HG03159 (cell line): Measurements from ENCODE around the gene COL4A2.
"Not testable (repeated sequence)": the region's sequence is repeated elsewhere in the genome, so short reads cannot be mapped to it uniquely, and the experiment has no call there.

Source experiments
- ATAC-seq: cut with Tn5 transposase; IDR thresholded peaks from one replicate; pipeline ENCODE4 v1.9.1; 2021; ENCODE audit warnings: mild to moderate bottlenecking, moderate library complexity; ENCODE audit not compliant: unreplicated experiment

Gene COL4A2

DNA sequence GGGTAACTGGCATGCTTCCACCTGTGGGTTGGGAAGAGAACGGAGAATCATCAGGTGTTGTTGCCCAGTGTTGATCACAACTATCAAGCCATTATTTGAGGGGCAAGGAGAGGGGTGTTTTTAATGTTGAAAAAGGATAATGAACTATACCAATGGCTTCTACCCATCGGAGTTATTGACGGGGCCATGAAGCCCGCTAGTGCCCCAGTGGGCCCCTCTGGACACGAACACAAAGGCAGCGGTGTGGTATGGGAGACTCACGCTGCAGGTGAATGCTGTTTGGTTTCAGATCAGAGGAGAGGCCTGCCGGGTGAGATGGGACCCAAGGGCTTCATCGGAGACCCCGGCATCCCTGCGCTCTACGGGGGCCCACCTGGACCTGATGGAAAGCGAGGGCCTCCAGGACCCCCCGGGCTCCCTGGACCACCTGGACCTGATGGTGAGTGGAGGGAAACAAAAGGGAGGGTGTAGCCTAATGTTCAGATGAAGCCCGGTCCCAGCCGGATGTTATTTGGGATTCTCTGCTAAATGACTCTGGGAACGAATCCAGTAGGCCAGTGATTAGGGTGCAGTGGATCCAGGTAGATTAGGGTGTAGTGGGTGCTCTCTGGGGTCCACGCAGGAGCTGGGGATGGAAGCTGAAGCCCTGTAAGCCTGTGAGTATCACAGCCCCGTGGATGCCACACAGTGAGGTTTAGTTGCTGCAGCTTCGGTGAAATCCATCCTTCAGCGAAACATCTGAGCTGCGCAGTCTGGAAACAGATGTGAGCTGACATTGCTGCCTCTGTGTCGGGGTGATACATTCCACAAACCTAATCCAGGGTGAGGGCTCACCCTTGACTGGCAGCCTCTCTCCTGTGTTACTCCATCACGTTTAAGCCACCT is 143.2 kb downstream of the COL4A2 start:
- no peak for ATAC-seq

DNA sequence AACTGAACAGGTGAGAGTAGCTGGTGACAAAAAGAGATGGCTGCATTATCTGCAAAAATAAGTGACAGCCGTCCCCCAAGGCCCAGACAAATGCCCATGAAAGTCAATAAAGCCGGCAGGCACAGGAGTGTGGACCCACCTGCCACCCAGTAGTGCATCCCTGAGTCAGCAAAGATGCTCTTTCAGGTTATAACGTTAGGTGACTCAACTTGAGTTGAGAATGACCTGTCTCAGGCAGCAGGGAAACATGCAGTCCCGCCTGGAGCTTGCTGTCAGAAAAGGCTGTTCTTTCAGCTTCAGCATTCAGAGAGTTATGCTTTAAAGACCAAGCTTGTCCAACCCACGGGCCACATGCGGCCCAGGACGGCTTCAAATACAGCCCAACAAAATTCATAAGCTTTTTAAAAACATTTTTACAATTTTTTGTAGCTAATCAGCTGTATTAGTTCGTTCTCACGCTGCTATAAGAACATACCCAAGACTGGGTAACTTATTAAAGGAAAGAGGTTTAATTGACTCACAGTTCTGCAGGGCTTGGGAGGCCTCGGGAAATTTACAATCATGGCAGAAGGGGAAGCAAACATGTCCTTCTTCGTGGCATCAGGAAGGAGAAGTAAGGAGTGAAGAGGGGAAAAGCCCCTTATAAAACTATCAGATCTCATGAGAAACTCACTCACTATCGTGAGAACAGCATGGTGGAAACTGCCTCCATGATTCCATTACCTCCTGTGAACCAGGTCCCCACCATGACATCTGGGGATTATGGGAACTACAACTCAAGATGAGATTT is 144.1 kb downstream of the COL4A2 start:
- ATAC-seq, result no peak

DNA sequence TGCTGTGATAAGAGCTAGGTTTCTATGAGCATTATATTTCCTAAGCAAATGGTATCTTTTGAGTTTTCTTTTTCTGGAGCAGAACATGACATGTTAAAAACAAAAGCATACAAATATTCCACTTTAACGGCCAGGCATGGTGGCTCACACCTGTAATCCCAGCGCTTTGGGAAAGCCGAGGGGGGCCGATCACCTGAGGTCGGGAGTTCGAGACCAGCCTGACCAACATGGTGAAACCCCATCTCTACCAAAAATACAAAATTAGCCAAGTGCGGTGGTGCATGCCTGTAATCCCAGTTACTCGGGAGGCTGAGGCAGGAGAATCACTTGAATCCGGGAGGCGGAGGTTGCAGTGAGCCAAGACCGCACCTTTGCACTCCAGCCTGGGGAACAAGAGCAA is 146.0 kb downstream of the COL4A2 start:
- not testable (repeated sequence) for ATAC-seq

DNA sequence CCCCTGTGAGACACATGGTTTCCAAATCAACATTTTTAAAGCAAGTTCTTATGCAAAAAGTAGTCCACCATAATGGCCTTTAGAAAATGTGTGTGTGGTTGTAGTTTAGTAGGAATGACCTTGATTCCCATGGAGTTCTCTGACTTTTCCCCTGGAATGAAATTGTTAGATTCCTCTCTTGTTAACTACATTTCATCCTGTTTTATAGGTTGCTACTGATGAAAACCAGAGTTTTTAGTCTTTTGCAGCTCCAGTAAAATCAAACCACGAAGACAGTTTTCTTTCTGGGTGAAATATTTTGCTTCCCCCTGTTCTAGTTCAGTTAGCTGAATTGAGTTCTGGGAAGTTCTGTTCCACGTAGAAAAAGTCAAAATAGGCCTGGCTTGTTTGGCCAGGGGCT is 146.7 kb downstream of the COL4A2 start:
- ATAC-seq, result no peak

DNA sequence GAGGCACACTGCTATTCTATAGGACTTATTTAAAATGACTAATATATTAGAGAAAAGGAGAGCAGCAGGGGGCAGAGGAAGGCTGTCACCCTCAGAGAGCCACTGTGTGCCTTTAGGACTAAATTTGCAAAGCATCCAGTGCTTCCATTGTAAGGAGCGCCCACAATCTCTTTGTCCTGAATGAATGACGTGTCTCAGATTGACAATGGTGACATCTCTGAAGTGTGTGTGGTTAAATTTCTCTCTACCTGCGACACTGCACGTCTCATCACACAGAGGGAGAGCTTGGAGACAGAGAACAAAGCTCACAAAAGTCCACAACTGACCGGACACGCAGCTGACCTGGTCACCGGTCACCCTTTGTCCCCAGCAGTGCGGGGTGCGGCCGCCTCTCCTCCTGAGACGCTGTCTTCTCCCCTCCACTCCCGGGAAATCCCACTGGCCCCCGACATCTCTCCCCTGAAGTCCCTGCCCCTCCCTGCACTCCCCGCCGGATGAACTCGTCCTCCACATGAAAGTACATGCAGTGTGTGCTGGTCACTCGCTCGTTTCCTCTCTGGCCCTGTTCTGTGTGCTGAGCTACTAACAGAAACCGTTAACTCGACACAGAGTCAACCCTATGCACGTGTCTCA is 147.3 kb downstream of the COL4A2 start:
- ATAC-seq, result no peak

DNA sequence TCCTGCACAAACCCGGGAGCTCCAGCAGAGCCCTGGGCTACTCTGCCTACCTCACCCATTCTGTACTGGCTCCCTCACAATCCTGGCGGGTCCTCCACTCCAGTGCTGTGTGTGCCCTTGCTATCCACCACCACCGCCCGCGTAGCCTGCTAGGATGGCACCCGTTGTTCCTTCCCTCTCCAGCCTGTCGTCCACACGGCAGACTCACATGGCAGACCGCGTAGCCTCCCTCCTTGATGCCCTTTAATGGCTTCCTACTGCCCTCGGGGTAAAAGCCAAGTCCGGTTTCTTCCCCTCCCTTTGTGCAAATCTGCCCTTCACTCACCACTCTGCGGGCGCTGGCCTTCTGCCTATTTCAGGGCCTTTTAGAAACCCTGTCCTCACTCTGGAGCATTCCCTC is 147.9 kb downstream of the COL4A2 start:
- no peak for ATAC-seq

DNA sequence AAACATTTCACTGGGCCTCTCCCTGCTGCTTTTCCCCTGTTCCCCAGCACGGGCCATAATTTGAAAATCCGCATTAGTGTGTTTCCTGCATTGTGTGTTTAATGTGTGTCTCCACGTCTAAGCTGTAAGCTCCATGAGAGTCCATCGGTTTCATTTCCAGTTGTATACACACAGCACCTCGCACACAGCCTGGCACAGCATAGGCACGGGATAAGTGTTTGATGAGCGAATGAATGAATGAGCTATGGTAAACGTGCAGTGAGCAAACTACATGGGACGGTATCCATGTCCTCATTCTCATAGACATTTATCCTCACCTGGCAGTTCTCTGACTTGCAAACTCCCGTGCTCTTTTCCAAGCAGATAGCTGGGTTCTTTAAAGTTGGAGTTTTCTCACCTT is 148.4 kb downstream of the COL4A2 start:
- ATAC-seq, result no peak

DNA sequence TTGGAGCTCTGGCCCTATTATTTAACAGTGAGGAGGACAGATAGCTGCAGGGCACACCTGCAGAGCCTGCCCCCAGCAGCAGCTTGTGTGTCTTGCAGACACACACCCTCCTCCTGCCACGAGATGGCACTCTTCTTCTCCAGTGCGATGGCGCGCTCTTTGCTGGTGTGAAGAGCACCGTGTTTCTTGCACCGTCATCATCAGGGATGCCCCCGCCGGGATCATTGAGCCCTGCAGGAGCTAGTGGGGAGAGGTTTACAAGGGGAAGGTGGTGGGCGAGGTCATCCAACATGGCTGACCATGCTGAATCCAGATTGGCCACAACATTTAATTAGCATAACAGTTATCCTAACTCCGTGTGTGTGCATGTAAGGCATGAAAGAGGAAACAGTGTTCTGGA is 148.9 kb downstream of the COL4A2 start:
- peak; percentile 97 for ATAC-seq

DNA sequence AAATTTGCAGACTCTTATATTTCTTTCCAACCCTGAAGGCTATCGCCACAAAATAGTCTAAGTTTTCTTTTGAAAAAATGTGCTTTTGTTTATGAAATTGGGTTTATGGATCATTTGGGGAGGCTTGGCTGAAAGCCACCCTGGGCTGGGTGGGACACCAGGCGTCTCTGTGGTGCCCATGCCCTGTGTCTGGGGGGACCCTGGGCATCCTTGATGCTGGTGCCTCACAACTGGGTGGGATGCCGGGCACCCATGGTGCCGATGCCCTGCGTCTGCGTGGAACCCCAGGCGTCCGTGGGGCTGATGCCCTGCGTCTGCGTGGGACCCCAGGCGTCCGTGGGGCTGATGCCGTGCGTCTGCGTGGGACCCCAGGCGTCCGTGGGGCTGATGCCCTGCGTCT is 149.5 kb downstream of the COL4A2 start:
- no peak for ATAC-seq

DNA sequence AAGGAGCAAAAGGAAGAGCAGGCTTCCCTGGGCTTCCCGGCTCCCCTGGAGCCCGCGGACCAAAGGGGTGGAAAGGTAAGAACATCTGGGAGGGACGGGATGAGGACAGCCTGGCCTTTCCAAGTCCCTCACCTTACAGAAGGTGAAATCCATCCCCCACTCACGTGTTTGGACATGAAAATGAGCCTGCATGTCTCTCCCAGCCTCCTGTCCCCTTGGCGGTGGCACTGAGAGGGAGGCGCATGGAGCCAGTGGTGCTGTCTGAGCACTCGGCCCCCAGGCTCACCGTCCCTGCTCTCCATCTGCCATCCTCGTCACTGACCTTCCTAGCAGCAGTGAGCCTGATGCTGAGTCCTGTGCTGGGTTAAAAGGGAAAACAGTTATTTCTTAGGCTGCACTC is 150.3 kb downstream of the COL4A2 start:
- ATAC-seq, result no peak

DNA sequence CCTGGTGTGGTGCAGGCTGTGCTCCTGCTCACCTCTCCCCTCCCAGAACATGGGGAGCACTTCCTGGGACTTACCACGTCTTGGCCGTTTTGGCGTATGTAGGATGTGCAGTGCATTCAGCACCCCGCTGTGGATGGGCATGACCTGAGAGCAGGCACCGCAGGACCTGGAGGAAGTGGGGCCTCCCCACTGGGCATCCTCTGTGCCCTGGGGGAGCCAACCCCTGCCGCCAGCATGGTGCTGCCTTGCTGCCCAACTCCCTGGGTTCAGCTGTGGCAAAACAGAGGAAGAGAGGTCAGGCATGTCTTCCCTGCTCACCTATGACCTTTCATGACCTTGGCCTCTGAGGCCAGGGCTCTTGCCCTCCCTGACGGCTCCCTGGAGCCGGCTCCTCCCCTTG is 150.9 kb downstream of the COL4A2 start:
- no peak for ATAC-seq

DNA sequence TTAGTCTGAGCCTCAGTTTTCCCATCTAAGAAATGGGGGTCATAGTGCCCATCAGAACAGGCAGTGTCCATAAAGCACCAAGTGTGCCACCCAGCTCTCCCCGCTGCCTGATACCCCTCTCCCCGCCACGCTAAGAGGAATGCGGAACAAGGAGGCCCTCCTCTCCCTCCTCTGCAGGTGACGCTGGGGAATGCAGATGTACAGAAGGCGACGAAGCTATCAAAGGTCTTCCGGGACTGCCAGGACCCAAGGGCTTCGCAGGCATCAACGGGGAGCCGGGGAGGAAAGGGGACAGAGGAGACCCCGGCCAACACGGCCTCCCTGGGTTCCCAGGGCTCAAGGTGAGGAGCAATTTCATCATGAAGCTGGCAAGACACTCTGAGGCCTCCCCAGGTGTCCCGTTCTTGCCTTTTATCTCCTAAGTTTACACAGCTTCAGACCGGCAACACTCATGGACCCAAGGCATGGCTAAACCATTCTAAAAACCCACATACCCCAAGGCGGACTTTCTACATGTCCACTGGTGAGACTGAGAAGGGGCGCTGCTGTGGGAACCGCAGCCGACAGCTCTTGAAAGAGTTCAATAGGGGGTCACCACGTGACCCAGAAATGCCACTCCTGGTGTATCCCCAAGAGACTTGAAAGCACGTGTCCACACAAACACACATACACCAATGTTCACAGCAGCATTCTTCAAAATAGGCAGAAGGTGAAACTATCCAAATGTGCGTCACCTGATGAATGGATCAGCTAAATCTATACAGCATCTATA is 151.7 kb downstream of the COL4A2 start:
- ATAC-seq, result no peak

DNA sequence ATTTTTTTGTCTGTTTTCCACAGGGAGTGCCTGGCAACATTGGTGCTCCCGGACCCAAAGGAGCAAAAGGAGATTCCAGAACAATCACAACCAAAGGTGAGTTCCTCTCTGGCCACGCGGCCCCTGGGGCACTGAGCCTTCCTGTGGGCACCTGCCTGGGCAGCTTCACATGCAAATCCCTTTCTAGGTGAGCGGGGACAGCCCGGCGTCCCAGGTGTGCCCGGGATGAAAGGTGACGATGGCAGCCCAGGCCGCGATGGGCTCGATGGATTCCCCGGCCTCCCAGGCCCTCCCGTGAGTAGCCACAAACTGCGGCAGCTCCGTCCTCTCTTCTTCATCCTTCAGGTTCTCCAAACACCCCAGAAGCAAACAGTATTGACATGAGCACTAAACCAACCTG is 155.0 kb downstream of the COL4A2 start:
- ATAC-seq, result no peak

DNA sequence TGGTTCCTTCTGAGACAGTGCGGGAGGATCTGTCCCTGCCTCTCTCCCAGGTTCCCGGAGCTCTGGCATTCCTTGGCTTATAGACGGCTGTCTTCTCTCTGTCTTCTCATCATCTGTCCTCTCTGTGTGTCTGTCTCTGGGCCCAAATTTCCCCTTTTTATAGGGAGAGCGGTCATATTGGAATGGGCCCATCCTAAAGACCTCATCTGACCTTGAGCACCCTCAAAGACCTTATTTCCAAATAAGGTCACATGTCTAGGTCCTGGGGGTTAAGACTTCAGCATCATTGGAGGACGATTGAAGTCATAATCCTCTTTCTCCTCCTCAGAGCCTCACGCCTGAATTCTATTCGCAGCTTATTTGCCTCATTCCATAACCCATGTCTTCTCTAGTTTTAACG is 156.1 kb downstream of the COL4A2 start:
- no peak for ATAC-seq

DNA sequence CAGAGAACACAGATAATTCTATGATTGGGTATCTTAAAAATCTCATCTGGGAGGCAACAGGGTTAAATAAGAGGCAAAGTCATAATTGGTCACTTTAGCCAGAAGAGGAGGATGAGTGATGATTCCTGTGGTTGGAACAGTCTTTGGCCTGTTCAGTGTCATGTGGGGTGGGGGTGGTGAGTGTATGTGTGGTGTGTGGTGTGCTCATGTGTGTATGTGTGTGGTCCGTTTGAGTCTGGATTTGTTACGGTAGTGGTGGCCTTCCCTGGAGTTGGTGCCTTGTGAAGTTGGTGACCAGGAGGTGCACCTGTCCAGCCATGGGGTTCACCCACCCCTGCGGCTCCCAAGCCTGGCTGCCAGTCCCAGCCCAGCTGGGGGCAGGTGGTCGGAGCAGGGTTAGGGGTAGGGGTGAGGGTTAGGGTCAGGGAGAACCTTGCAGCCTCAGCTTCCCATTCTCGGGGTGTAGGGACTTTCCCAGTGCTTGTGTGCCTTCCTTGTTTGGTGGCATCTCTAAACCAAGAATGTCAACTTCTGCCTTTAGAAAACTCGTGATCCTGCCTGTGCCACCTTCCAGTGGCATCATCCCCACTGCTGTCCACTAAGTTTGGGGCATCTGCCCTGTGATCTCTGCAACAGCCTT is 156.9 kb downstream of the COL4A2 start:
- ATAC-seq, result no peak

DNA sequence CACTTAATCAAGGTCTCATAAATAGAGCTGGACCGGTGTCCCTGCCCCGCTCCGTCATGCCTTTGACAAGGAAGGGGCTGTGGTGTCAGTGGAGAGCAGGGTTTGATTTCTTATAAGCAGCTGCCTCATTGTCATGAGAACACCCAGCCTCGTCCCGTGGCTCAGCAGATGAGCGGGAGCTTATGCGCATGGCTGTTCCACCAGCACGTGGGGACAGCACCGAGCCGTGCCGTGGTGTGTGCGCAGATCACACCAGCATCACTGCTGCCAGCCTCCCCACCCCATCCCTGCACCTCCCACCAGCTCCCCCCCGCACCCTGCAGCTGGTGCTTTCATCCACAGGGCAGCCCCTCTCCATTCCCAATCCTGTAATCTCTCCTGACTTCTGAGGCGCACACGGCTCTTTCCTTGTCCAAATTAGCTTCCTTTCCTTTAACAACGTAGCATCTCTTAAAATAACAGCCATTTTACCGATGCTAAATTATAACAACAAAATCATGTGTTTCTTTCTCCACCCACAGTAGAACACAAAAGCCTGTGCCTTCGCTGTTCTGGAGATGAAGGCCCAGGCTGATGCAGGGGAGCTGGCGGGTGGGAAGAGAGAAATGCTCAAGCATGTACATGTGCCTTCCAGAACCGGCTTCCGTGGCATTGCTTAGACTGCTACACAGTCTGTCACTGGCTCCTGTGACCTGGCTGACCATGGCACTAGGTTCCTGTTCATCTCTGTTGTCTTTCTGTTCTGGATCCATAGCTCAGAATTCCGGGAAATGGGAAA is 157.7 kb downstream of the COL4A2 start:
- no peak for ATAC-seq

DNA sequence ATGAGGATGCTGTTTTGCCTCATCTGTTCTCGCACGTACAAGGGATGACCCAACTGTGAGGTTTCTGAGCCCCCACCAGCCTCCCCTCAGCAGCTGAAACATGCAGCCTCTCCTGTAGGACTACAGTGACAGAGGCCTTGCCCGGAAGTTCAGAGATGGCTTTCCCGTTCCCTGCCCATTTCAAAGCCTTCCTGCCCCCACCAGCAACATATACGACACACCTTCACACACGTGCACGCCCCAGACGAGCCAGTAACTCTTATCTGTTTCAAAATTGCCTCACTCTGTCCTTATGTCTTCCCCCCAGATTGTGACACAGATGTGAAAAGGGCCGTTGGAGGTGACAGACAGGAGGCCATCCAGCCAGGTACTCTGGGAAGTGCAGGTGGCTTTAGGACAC is 158.6 kb downstream of the COL4A2 start:
- ATAC-seq, result no peak

DNA sequence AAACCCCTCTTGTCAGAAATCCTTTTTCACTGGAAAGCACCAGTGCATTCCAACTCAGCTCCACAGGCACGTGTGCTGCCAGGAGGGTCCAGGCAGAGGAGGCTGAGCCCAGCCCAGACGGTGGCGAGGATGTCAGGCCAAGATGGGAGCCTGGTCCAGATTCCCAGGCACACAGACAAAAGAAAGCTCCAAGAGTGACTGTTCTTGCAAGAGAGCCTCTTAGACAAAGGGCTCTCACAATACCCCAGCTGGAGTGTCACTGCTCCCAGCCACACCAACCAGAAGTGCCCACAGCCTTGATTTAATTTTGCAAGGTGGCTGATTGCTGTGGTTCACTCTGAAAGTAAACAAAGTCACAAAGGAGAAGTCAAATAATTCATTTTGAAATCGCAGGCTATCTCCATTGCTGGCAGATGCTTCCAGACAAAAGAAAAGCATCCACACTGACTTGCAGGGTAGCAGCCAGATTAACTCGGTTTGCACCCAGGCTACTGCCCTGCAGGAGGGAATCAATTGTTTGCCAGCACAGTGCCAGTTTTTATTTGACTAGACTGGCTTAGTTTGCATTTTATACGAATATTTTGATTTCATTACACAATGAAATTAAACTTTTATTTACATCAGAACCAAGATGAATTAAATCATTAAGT is 159.3 kb downstream of the COL4A2 start:
- no peak for ATAC-seq

DNA sequence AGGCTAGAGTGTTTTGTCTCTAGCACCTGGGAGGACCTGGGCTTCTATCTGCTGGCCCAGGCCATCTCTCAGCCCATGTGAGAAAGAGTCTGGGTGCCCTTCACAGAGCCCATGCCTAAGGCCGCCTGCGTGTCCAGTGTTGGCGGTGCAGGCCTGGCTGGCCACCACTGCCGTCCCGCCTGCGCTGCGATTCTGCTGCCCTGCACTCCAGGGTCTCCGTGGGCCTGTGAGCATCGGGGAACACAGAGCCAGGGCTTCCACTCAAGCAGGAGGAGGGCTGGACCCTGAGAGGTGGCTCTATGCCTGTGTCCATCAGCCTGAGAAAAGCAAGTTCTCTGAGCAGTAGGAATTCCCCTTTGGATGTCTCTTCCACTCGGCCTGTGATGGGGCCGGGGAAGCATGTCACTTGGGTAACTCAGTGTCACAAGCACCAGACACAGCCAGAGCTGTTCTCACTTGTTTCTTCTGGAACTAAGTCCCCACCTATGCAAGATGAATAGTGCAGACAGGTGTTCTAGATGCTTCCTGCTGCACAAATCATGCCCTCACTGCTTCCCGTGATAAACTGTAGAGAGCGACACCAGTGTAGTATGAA is 160.5 kb downstream of the COL4A2 start:
- no peak for ATAC-seq
